ENCODE measurements around the gene ICAM5. TPM values are rescaled to one million over a fixed set of nuclear protein-coding genes. Genes with fewer than 3 reads are reported as not detected.
"Not testable (repeated sequence)": the region's sequence is repeated elsewhere in the genome, so short reads cannot be mapped to it uniquely, and the experiment has no call there.

ICAM5 gene
- total RNA-seq, result 0.20 TPM
- not detected for polyA plus RNA-seq

DNA sequence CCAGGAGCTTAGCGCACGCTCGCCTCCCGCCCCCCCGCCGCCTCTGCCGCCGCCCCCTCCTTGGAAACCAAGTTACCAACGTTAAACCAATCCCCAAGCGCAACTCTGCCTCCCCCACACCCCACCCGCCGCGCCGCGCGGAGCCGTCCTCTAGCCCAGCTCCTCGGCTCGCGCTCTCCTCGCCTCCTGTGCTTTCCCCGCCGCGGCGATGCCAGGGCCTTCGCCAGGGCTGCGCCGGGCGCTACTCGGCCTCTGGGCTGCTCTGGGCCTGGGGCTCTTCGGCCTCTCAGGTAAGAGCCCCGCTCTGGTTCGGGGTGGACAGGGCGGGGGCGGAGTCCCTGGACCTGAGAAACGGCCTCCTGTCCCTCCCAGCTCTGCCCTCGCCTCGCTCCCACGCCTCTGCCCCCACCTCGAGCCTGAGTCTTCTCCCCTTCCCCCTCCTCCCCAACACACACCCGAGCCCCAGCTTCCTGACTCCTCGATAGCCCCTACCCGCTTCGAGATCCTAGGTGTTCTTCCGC lies at the start of gene ICAM5:
Gene ICAM5, plus strand, starts transcription at position 117 of the 521 bp plus-strand sequence. Its CDS starts 92 bp downstream, at position 209.
- Histone ChIP-seq H3K27me3 (ENCODE audit: control insufficient read depth, insufficient read depth, low read length) (peaks cover 8% of the 10 kb centered on the region), H3K4me1 (ENCODE audit: control insufficient read depth, insufficient read depth, low read length, poor library complexity, severe bottlenecking) (peaks cover 85% of the 10 kb centered on the region), H3K36me3 (ENCODE audit: control insufficient read depth, insufficient read depth, low read length) (peaks cover 7% of the 10 kb centered on the region), H3K9me3 (ENCODE audit: control insufficient read depth in 2 of 2, low read length in 2 of 2) (no peaks in the 10 kb centered on the region), H3K4me3 (ENCODE audit: low read depth, low read length) (no peak within 1 kb of the TSS), H3K27ac (ENCODE audit: insufficient read depth, low read length, poor library complexity, severe bottlenecking) (no peak within 1 kb of the TSS)
- H3K36me3 Mint-ChIP-seq, result peaks cover 12% of the 10 kb centered on the region
- peak in 1 of 3 donors; percentile 27 for DNase-seq
- no peak for ATAC-seq (ENCODE audit: low read depth in 2 of 2)
- peaks cover 0 to 84% (median 26%) of the 10 kb centered on the region in 4 donors for H3K4me1 Mint-ChIP-seq
- peaks cover 0 to 4% (median 0%) of the 10 kb centered on the region in 7 donors for H3K9me3 Mint-ChIP-seq
- H3K27ac Mint-ChIP-seq, result peak within 1 kb of the TSS in 2 of 3 donors; percentile 32 to 55
- peaks cover 76% of the 10 kb centered on the region for H3K27me3 Mint-ChIP-seq
- H3K4me3 Mint-ChIP-seq, result peak within 1 kb of the TSS; percentile 82 to 92 (median 86)

DNA sequence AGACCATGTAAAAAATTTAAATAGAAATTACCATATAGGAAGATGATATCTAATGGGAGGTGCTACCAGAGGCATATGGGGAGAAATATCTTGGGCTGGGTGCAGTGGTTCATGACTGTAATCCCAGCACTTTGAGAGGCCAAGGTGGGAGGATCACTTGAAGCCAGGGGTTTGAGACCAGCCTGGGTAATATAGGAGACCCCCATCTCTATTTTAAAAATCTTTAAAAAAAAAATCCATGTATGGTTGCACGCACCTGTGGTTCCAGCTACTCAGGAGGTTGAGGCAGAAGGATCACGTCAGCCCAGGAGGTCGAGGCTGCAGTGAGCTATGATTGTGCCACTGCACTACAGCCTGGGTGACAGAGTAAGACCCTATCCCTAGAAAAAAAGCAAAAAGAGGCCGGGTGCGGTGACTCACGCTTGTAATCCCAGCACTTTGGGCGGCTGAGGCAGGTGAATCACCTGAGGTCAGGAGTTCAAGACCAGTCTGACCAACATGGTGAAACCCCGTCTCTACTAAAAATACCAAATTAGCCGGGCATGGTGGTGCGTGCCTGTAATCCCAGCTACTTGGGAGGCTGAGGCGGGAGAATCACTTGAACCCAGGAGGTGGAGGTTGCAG lies 47.8 kb upstream of the ICAM5 start:
- not testable (repeated sequence) for H3K36me3 ChIP-seq (ENCODE audit: control insufficient read depth, insufficient read depth, low read length); H3K9me3 Mint-ChIP-seq; H3K27me3 Mint-ChIP-seq; H3K27ac Mint-ChIP-seq; DNase-seq; H3K9me3 ChIP-seq (ENCODE audit: control insufficient read depth in 2 of 2, low read length in 2 of 2); H3K4me1 ChIP-seq (ENCODE audit: control insufficient read depth, insufficient read depth, low read length, poor library complexity, severe bottlenecking); H3K36me3 Mint-ChIP-seq; H3K4me3 ChIP-seq (ENCODE audit: low read depth, low read length); H3K27ac ChIP-seq (ENCODE audit: insufficient read depth, low read length, poor library complexity, severe bottlenecking); ATAC-seq (ENCODE audit: low read depth in 2 of 2); H3K27me3 ChIP-seq (ENCODE audit: control insufficient read depth, insufficient read depth, low read length)
- peaks cover 0 to 19% (median 4%) of the 10 kb centered on the region in 4 donors for H3K4me1 Mint-ChIP-seq
- peak overlapping the region in 1 of 4 donors; percentile 68 for H3K4me3 Mint-ChIP-seq

DNA sequence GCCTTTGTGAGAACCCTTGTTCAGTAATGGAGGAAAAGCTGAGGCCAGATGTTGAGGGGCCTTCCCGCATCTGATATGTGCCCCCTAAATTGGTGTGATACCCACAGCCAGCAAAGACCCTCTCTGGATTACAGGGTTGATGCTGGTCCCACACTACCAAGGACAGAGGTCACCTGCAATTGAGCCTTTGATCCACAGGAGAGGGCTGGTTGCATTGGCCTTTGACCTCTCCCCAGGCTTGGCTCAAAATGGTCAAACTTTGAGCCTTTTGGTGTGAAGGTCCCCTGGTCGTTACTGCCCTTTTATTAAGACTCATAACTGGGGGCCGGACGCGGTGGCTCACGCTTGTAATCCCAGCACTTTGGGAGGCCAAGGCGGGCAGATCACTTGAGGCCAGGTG lies 46.1 kb upstream of the ICAM5 start:
- DNase-seq (no peak), ATAC-seq (ENCODE audit: low read depth in 2 of 2) (no peak)
- Histone ChIP-seq H3K27ac (ENCODE audit: insufficient read depth, low read length, poor library complexity, severe bottlenecking) (no peak overlapping the region), H3K4me3 (ENCODE audit: low read depth, low read length) (no peak overlapping the region), H3K27me3 (ENCODE audit: control insufficient read depth, insufficient read depth, low read length) (no peaks in the 10 kb centered on the region), H3K36me3 (ENCODE audit: control insufficient read depth, insufficient read depth, low read length) (no peaks in the 10 kb centered on the region), H3K4me1 (ENCODE audit: control insufficient read depth, insufficient read depth, low read length, poor library complexity, severe bottlenecking) (no peaks in the 10 kb centered on the region), H3K9me3 (ENCODE audit: control insufficient read depth in 2 of 2, low read length in 2 of 2) (no peaks in the 10 kb centered on the region)
- Mint-ChIP-seq H3K27me3 (no peaks in the 10 kb centered on the region), H3K27ac (no peak overlapping the region), H3K4me1 (peaks cover 0 to 11% (median 0%) of the 10 kb centered on the region in 4 donors), H3K36me3 (peaks cover 3% of the 10 kb centered on the region), H3K9me3 (no peaks in the 10 kb centered on the region), H3K4me3 (no peak overlapping the region)

GRCh38 chr19:10245189-10245939 lies 44.4 kb upstream of the ICAM5 start:
- Mint-ChIP-seq H3K4me3 (peak overlapping the region in 1 of 4 donors; percentile 43), H3K36me3 (peaks cover 3% of the 10 kb centered on the region), H3K27me3 (no peaks in the 10 kb centered on the region), H3K27ac (peak overlapping the region in 1 of 3 donors; percentile 9), H3K4me1 (peaks cover 0 to 7% (median 3%) of the 10 kb centered on the region in 4 donors), H3K9me3 (no peaks in the 10 kb centered on the region)
- ATAC-seq (ENCODE audit: low read depth in 2 of 2) (no peak), DNase-seq (no peak)
- Histone ChIP-seq H3K27me3 (ENCODE audit: control insufficient read depth, insufficient read depth, low read length) (no peaks in the 10 kb centered on the region), H3K4me3 (ENCODE audit: low read depth, low read length) (no peak overlapping the region), H3K9me3 (ENCODE audit: control insufficient read depth in 2 of 2, low read length in 2 of 2) (no peaks in the 10 kb centered on the region), H3K4me1 (ENCODE audit: control insufficient read depth, insufficient read depth, low read length, poor library complexity, severe bottlenecking) (peaks cover 5% of the 10 kb centered on the region), H3K27ac (ENCODE audit: insufficient read depth, low read length, poor library complexity, severe bottlenecking) (no peak overlapping the region), H3K36me3 (ENCODE audit: control insufficient read depth, insufficient read depth, low read length) (no peaks in the 10 kb centered on the region)

DNA sequence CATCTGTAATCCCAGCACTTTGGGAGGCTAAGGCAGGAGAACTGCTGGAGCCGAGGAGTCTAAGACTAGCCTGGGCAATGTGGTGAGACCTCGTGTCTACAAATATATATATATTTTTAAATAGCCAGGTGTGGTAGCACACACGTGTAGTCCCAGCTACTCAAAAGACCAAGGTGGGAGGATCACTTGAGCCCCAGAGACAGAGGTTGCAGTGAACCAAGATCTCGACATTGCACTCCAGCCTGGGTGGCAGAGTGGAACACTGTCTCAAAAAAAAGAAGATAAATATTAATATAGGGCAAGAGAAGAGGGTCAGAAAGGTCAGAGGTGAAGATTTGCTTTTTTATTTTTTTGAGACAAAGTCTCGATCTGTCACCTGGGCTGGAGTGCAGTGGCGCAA lies 43.2 kb upstream of the ICAM5 start:
- H3K27me3 Mint-ChIP-seq, result no peaks in the 10 kb centered on the region
- H3K9me3 Mint-ChIP-seq, result no peaks in the 10 kb centered on the region
- Histone ChIP-seq H3K27ac (ENCODE audit: insufficient read depth, low read length, poor library complexity, severe bottlenecking) (no peak overlapping the region), H3K4me3 (ENCODE audit: low read depth, low read length) (no peak overlapping the region), H3K9me3 (ENCODE audit: control insufficient read depth in 2 of 2, low read length in 2 of 2) (no peaks in the 10 kb centered on the region), H3K27me3 (ENCODE audit: control insufficient read depth, insufficient read depth, low read length) (no peaks in the 10 kb centered on the region), H3K36me3 (ENCODE audit: control insufficient read depth, insufficient read depth, low read length) (no peaks in the 10 kb centered on the region), H3K4me1 (ENCODE audit: control insufficient read depth, insufficient read depth, low read length, poor library complexity, severe bottlenecking) (peaks cover 5% of the 10 kb centered on the region)
- peaks cover 3% of the 10 kb centered on the region for H3K36me3 Mint-ChIP-seq
- ATAC-seq (ENCODE audit: low read depth in 2 of 2) (no peak), DNase-seq (no peak)
- H3K4me1 Mint-ChIP-seq, result peaks cover 0 to 15% (median 5%) of the 10 kb centered on the region in 4 donors
- no peak overlapping the region for H3K27ac Mint-ChIP-seq
- no peak overlapping the region for H3K4me3 Mint-ChIP-seq

GRCh38 chr19:10251792-10252694 lies 37.7 kb upstream of the ICAM5 start, which contains the start of gene MRPL4:
TSS of gene MRPL4 (plus strand) at chr19:10252214. CDS start at chr19:10252254, 40 bp downstream.
- H3K9me3 ChIP-seq (ENCODE audit: control insufficient read depth in 2 of 2, low read length in 2 of 2), result no peaks in the 10 kb centered on the region
- H3K36me3 ChIP-seq (ENCODE audit: control insufficient read depth, insufficient read depth, low read length), result peaks cover 21% of the 10 kb centered on the region
- Mint-ChIP-seq H3K27me3 (no peaks in the 10 kb centered on the region), H3K9me3 (peaks cover 0 to 1% (median 0%) of the 10 kb centered on the region in 7 donors), H3K4me3 (peak within 1 kb of the TSS; percentile 97 to 100 (median 98)), H3K36me3 (peaks cover 14% of the 10 kb centered on the region), H3K27ac (peak within 1 kb of the TSS; percentile 83 to 99 (median 98)), H3K4me1 (peaks cover 3 to 32% (median 16%) of the 10 kb centered on the region in 4 donors)
- DNase-seq (peak; percentile 95 to 99 (median 97)), ATAC-seq (ENCODE audit: low read depth in 2 of 2) (peak; percentile 97 to 98)
- H3K4me1 ChIP-seq (ENCODE audit: control insufficient read depth, insufficient read depth, low read length, poor library complexity, severe bottlenecking), result peaks cover 16% of the 10 kb centered on the region
- H3K4me3 ChIP-seq (ENCODE audit: low read depth, low read length), result peak within 1 kb of the TSS; percentile 86
- H3K27me3 ChIP-seq (ENCODE audit: control insufficient read depth, insufficient read depth, low read length), result no peaks in the 10 kb centered on the region
- H3K27ac ChIP-seq (ENCODE audit: insufficient read depth, low read length, poor library complexity, severe bottlenecking), result peak within 1 kb of the TSS; percentile 73

GRCh38 chr19:10252707-10253106 lies 37.0 kb upstream of the ICAM5 start:
- Mint-ChIP-seq H3K9me3 (peaks cover 0 to 1% (median 0%) of the 10 kb centered on the region in 7 donors), H3K36me3 (peaks cover 21% of the 10 kb centered on the region), H3K27me3 (no peaks in the 10 kb centered on the region), H3K4me1 (peaks cover 3 to 36% (median 19%) of the 10 kb centered on the region in 4 donors), H3K27ac (peak overlapping the region in 2 of 3 donors; percentile 98 to 99), H3K4me3 (peak overlapping the region; percentile 97 to 100 (median 98))
- no peaks in the 10 kb centered on the region for H3K27me3 ChIP-seq (ENCODE audit: control insufficient read depth, insufficient read depth, low read length)
- no peak for ATAC-seq (ENCODE audit: low read depth in 2 of 2)
- peaks cover 16% of the 10 kb centered on the region for H3K4me1 ChIP-seq (ENCODE audit: control insufficient read depth, insufficient read depth, low read length, poor library complexity, severe bottlenecking)
- DNase-seq, result no peak
- peak overlapping the region; percentile 86 for H3K4me3 ChIP-seq (ENCODE audit: low read depth, low read length)
- peak overlapping the region; percentile 73 for H3K27ac ChIP-seq (ENCODE audit: insufficient read depth, low read length, poor library complexity, severe bottlenecking)
- no peaks in the 10 kb centered on the region for H3K9me3 ChIP-seq (ENCODE audit: control insufficient read depth in 2 of 2, low read length in 2 of 2)
- peaks cover 27% of the 10 kb centered on the region for H3K36me3 ChIP-seq (ENCODE audit: control insufficient read depth, insufficient read depth, low read length)

Data from CD4-positive, CD25-positive, alpha-beta regulatory T cell (primary cell).